SK-N-SH treated with all-trans-retinoic acid at 6 μM for 48 hours (cell line): ENCODE data around the gene SEMA5A.

ENCODE experiments used
- BACH2 ChIP-seq: fragments of 250-450 bp; sonication (Bioruptor Pico); IDR thresholded peaks from 2 replicates; pipeline ENCODE4 v1.9.0; 2021; ENCODE audit warnings: mild to moderate bottlenecking, borderline replicate concordance
- CSDC2 ChIP-seq: fragments of 250-450 bp; sonication (Bioruptor Pico); IDR thresholded peaks from 2 replicates; pipeline ENCODE4 v1.5.0; 2020; ENCODE audit warnings: mild to moderate bottlenecking, moderate library complexity
- GLIS3 ChIP-seq: fragments of 250-450 bp; sonication (Bioruptor Pico); IDR thresholded peaks from 2 replicates; pipeline ENCODE4 v1.5.0; 2020; ENCODE audit warnings: mild to moderate bottlenecking, moderate library complexity
- PPARA ChIP-seq: fragments of 250-450 bp; sonication (Bioruptor Pico); IDR thresholded peaks from 2 replicates; pipeline ENCODE4 v1.5.0; 2020; ENCODE audit warnings: mild to moderate bottlenecking, borderline replicate concordance
- TCF4 ChIP-seq: fragments of 250-450 bp; sonication (Bioruptor Pico); IDR thresholded peaks from 2 replicates; pipeline ENCODE4 v1.8.0; 2021; ENCODE audit warnings: mild to moderate bottlenecking, moderate library complexity, borderline replicate concordance
- ZFP30 ChIP-seq: fragments of 450-650 bp; formaldehyde crosslinking; IDR thresholded peaks from 2 replicates; pipeline ENCODE4 v1.5.0; 2022; ENCODE audit warnings: mild to moderate bottlenecking, moderate library complexity
- TF ChIP-seq, protein P1 (sequence below): fragments of 250-450 bp; sonication (Bioruptor Pico); IDR thresholded peaks from 2 replicates; pipeline ENCODE4 v1.5.1; 2020; ENCODE audit warnings: low read depth, mild to moderate bottlenecking, moderate library complexity

DNA sequence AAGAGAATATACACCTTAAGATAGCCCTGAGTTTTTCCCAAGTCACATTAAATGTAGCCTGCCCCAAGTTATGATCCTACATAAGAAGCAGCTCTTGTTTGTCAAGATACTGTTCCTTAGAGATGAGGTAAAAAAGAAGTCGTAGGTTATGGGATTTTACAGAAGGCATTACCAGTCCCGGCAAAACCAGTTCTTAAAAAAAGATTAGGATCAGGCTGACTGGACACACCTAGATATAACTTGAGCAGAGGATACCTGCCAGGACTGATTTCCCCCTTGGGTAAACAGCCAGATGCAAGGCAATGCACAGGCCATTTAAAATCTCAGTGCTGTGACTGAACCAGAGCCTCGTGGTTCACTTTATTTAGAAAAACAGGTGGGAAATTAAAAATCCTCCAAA, 14.1 kb upstream of the SEMA5A start:
- TF ChIP-seq, protein P1, sequence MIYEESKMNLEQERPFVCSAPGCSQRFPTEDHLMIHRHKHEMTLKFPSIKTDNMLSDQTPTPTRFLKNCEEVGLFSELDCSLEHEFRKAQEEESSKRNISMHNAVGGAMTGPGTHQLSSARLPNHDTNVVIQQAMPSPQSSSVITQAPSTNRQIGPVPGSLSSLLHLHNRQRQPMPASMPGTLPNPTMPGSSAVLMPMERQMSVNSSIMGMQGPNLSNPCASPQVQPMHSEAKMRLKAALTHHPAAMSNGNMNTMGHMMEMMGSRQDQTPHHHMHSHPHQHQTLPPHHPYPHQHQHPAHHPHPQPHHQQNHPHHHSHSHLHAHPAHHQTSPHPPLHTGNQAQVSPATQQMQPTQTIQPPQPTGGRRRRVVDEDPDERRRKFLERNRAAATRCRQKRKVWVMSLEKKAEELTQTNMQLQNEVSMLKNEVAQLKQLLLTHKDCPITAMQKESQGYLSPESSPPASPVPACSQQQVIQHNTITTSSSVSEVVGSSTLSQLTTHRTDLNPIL (CRISPR knock-in tag), result no peak
- no peak for TF ChIP-seq TCF4 (CRISPR knock-in tag)
- TF ChIP-seq PPARA (CRISPR knock-in tag), result no peak
- TF ChIP-seq GLIS3 (CRISPR knock-in tag), result no peak
- no peak for TF ChIP-seq BACH2 (CRISPR knock-in tag)
- TF ChIP-seq CSDC2 (CRISPR knock-in tag), result no peak
- no peak for TF ChIP-seq ZFP30 (CRISPR knock-in tag)
